HepG2 (cell line): ENCODE data around the gene SH3BP5. TPM values are rescaled to one million over a fixed set of nuclear protein-coding genes. Genes with fewer than 3 reads are reported as not detected.

ENCODE experiments used
- AHDC1 ChIP-seq: sonication (generic); formaldehyde crosslinking; IDR thresholded peaks from 2 replicates; pipeline ENCODE4 v1.5.1; 2020; ENCODE audit warnings: mild to moderate bottlenecking, missing genetic modification reagents, borderline replicate concordance
- FOSL1 ChIP-seq: sonication (generic); formaldehyde crosslinking; IDR thresholded peaks from 2 replicates; pipeline ENCODE4 v1.9.0; 2021; ENCODE audit warnings: missing genetic modification reagents, borderline replicate concordance
- MTERF4 ChIP-seq: sonication (generic); formaldehyde crosslinking; IDR thresholded peaks from 2 replicates; pipeline ENCODE4 v1.8.0; 2023; ENCODE audit warnings: mild to moderate bottlenecking, missing genetic modification reagents
- NCOA2 ChIP-seq: sonication (generic); formaldehyde crosslinking; IDR thresholded peaks from 2 replicates; pipeline ENCODE4 v1.8.0; 2022; ENCODE audit warnings: inconsistent platforms
- POLR2AphosphoS5 ChIP-seq: IDR thresholded peaks from 2 replicates; pipeline ENCODE4 v1.6.1; 2012; ENCODE audit warnings: low read depth, low read length
- PREB ChIP-seq: sonication (generic); formaldehyde crosslinking; IDR thresholded peaks from 2 replicates; pipeline ENCODE4 v1.4.0; 2020; ENCODE audit warnings: missing genetic modification reagents
- SATB2 ChIP-seq: sonication (generic); formaldehyde crosslinking; IDR thresholded peaks from 2 replicates; pipeline ENCODE4 v1.5.0; 2020; ENCODE audit warnings: missing genetic modification reagents
- ZFY ChIP-seq: sonication (generic); formaldehyde crosslinking; IDR thresholded peaks from 2 replicates; pipeline ENCODE4 v1.4.0; 2020; ENCODE audit warnings: missing genetic modification reagents
- ZNF503 ChIP-seq: sonication (generic); formaldehyde crosslinking; IDR thresholded peaks from 2 replicates; pipeline ENCODE4 v1.4.0; 2020; ENCODE audit warnings: missing genetic modification reagents
- ZNF546 ChIP-seq: sonication (generic); formaldehyde crosslinking; conservative IDR thresholded peaks from 2 replicates; pipeline ENCODE4 v1.8.1; 2023; ENCODE audit warnings: mild to moderate bottlenecking, missing genetic modification reagents
- ZNF777 ChIP-seq: sonication (generic); formaldehyde crosslinking; IDR thresholded peaks from 2 replicates; pipeline ENCODE4 v1.4.0; 2020; ENCODE audit warnings: missing genetic modification reagents
- ZNF788 ChIP-seq: sonication (generic); formaldehyde crosslinking; IDR thresholded peaks from 2 replicates; pipeline ENCODE4 v1.5.0; 2020; ENCODE audit warnings: mild to moderate bottlenecking, missing genetic modification reagents, borderline replicate concordance
- polyA plus RNA-seq, 8 experiments: library from polyadenylated mRNA; depleted of rRNA in 3 of 8; stranded (reverse) in 7 of 8; unstranded in 1 of 8; fragments of >200 nt; fragmentation: Illumina TruSeq in 4 of 8; extraction: Trizol in 4 of 8; gene quantifications; 2 replicates each; pipeline versions ENCODE4 v1.2.1 to v1.2.3, GENCODE V29; 2011 to 2016; ENCODE audit warnings: low read depth in 4 of 8, missing spikeins in 1 of 8, mixed read lengths in 1 of 8; ENCODE audit not compliant: insufficient read depth in 1 of 8
- total RNA-seq, 5 experiments: library from RNA; depleted of rRNA; stranded (reverse); fragments of >200 nt; fragmentation: Illumina TruSeq; extraction: Trizol; gene quantifications; 2 replicates each; pipeline ENCODE4 v1.2.3, GENCODE V29; 2016; ENCODE audit warnings: low read depth in 1 of 5
- TF ChIP-seq, protein P1 (sequence below): sonication (generic); formaldehyde crosslinking; IDR thresholded peaks from 2 replicates; pipeline ENCODE4 v1.4.0; 2020; ENCODE audit warnings: missing genetic modification reagents, low read depth, mild to moderate bottlenecking, borderline replicate concordance
- TF ChIP-seq, protein P2 (sequence below): sonication (generic); formaldehyde crosslinking; IDR thresholded peaks from 2 replicates; pipeline ENCODE4 v1.8.1; 2023; ENCODE audit warnings: missing genetic modification reagents, mild to moderate bottlenecking, borderline replicate concordance
- TF ChIP-seq, protein P3 (sequence below): sonication (generic); formaldehyde crosslinking; IDR thresholded peaks from 2 replicates; pipeline ENCODE4 v1.4.0; 2020; ENCODE audit warnings: missing genetic modification reagents

SH3BP5 gene
- total and polyA plus RNA-seq, 2 of the 13 experiments (the other 11 are each of a cell fraction or from before 2014, with no cell fraction given) = 0.09 to 0.16 TPM

- TF ChIP-seq, protein P1, sequence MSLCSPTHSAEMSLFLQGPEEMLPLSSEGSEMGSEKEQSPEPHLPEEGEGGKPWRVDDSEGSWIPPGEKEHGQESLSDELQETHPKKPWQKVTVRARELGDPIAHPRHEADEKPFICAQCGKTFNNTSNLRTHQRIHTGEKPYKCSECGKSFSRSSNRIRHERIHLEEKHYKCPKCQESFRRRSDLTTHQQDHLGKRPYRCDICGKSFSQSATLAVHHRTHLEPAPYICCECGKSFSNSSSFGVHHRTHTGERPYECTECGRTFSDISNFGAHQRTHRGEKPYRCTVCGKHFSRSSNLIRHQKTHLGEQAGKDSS (CRISPR knock-in tag) = peak; percentile 72; the same call in 1 of the 2 replicates
- TF ChIP-seq FOSL1 (no peak), ZNF777 (CRISPR knock-in tag) (peak; percentile 81), ZNF546 (CRISPR knock-in tag) (peak; percentile 76; the same call in 1 of the 2 replicates), PREB (CRISPR knock-in tag) (no peak), ZNF503 (peak; percentile 44; the same call in 1 of the 2 replicates), MTERF4 (CRISPR knock-in tag) (0 out of 2 replicates have a peak, but pooled peaks have one; percentile 16), AHDC1 (CRISPR knock-in tag) (no peak), SATB2 (CRISPR knock-in tag) (peak; percentile 23; the same call in 1 of the 2 replicates), ZFY (CRISPR knock-in tag) (peak; percentile 97), ZNF788 (CRISPR knock-in tag) (no peak; the same call in 1 of the 2 replicates), NCOA2 (peak; percentile 33; the same call in 1 of the 2 replicates), POLR2AphosphoS5 (peak; percentile 79)
- TF ChIP-seq, protein P2, sequence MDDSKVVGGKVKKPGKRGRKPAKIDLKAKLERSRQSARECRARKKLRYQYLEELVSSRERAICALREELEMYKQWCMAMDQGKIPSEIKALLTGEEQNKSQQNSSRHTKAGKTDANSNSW (CRISPR knock-in tag) = peak; percentile 98; the same call in 1 of the 2 replicates
- TF ChIP-seq, protein P3, sequence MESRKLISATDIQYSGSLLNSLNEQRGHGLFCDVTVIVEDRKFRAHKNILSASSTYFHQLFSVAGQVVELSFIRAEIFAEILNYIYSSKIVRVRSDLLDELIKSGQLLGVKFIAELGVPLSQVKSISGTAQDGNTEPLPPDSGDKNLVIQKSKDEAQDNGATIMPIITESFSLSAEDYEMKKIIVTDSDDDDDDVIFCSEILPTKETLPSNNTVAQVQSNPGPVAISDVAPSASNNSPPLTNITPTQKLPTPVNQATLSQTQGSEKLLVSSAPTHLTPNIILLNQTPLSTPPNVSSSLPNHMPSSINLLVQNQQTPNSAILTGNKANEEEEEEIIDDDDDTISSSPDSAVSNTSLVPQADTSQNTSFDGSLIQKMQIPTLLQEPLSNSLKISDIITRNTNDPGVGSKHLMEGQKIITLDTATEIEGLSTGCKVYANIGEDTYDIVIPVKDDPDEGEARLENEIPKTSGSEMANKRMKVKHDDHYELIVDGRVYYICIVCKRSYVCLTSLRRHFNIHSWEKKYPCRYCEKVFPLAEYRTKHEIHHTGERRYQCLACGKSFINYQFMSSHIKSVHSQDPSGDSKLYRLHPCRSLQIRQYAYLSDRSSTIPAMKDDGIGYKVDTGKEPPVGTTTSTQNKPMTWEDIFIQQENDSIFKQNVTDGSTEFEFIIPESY = peak; percentile 37; the same call in 1 of the 2 replicates
Measured at GRCh38 chr3:15205934-15206661, 126.3 kb downstream of the SH3BP5 start, which contains the start of gene CAPN7 (continued).
